H1 (cell line): ENCODE measurements around the gene DDHD1. TPM values are rescaled to one million over a fixed set of nuclear protein-coding genes. Genes with fewer than 3 reads are reported as not detected.

ENCODE experiments used
- JUN ChIP-seq: IDR thresholded peaks from 2 replicates; pipeline ENCODE4 v1.6.1; 2011; ENCODE audit warnings: low read depth, mild to moderate bottlenecking, improper control_type of control experiment, low read length
- PHF8 ChIP-seq: fragments of 200-600 bp; sonication (generic); conservative IDR thresholded peaks from 2 replicates; pipeline ENCODE4 v1.7.1; 2012; ENCODE audit warnings: low read depth, mild to moderate bottlenecking, inconsistent platforms, low read length, moderate library complexity
- RNF2 ChIP-seq: fragments of 200-900, 300-1000 bp; sonication (generic); IDR thresholded peaks from 2 replicates; pipeline ENCODE4 v1.7.1; 2016; ENCODE audit warnings: borderline replicate concordance, low read depth, mild to moderate bottlenecking, antibody characterized with exemption, low read length; ENCODE audit not compliant: poor library complexity, severe bottlenecking; ENCODE audit errors: missing control alignments
- SUZ12 ChIP-seq: fragments of 200-600 bp; sonication (generic); IDR thresholded peaks from 2 replicates; pipeline ENCODE4 v1.6.1; 2012; ENCODE audit warnings: mild to moderate bottlenecking, inconsistent platforms, low read length, moderate library complexity, mixed read lengths
- polyA plus RNA-seq, 7 experiments: library from polyadenylated mRNA; depleted of rRNA in 3 of 7; stranded (reverse) in 5 of 7; unstranded in 2 of 7; fragments of >200 nt in 5 of 7; fragments of 200-250 nt in 2 of 7; gene quantifications; 1 replicate in 5 of 7; 2 replicates in 1 of 7; 4 replicates in 1 of 7; pipeline versions ENCODE4 v1.2.1 to v1.2.3, GENCODE V29; 2011 to 2013; ENCODE audit warnings: missing spikeins in 2 of 7, mixed read lengths in 2 of 7
- total RNA-seq: library from RNA; stranded (reverse); fragmentation: NEBNext Ultra II Directional; extraction: Animal tissue kit (Norgen Biotek cat#: 25700); gene quantifications from 2 replicates; pipeline ENCODE4 v1.2.1, GENCODE V29; 2021

DDHD1 gene
- total and polyA plus RNA-seq, 2 of the 8 experiments (the other 6 are each of a cell fraction or from before 2014, with no cell fraction given) = 3.6 to 16.0 TPM

GRCh38 chr14:53152184-53152886 lies 788 bp downstream of the DDHD1 start (continued):
- TF ChIP-seq SUZ12 (peak; percentile 48; the same call in 1 of the 2 replicates), PHF8 (0 out of 2 replicates have a peak, but pooled peaks have one; percentile 12), RNF2 (peak; percentile 36), JUN (no peak)
